Breast epithelium (tissue), 4 donors: ENCODE data around the gene ARID1B. TPM values are rescaled to one million over a fixed set of nuclear protein-coding genes. Genes with fewer than 3 reads are reported as not detected.
"Not testable (repeated sequence)": the region's sequence is repeated elsewhere in the genome, so short reads cannot be mapped to it uniquely, and the experiment has no call there.

Experiments
- DNase-seq, 2 donors: peaks; one replicate each; pipeline ENCODE4 v3.0.0-alpha.2; 2019; ENCODE audit warnings: low spot score in 2 of 2
- H3K27ac ChIP-seq, 2 donors: fragments of 200-600 bp; sonication (generic) in 1 of 2; one replicate each; pipeline ENCODE4 v1.5.1; 2016 to 2019; ENCODE audit warnings: mild to moderate bottlenecking in 1 of 2
- H3K27me3 ChIP-seq, 2 donors: fragments of 200-600 bp; sonication (generic) in 1 of 2; one replicate each; pipeline versions ENCODE4 v1.5.1 to v1.6.0; 2017 to 2019; ENCODE audit warnings: control low read depth in 1 of 2, mild to moderate bottlenecking in 1 of 2
- H3K36me3 ChIP-seq: fragments of 200-600 bp; one replicate; pipeline ENCODE4 v1.5.1; 2019
- H3K4me1 ChIP-seq, 2 donors: fragments of 200-600 bp; sonication (generic); one replicate each; pipeline ENCODE4 v1.5.1; 2016 to 2019; ENCODE audit warnings: control low read depth in 1 of 2
- H3K4me3 ChIP-seq, 3 donors: fragments of 200-600 bp; sonication (generic); 1 replicate in 2 of 3; 2 replicates in 1 of 3; pipeline ENCODE4 v1.5.1; 2016 to 2019; ENCODE audit warnings: mild to moderate bottlenecking in 3 of 3, moderate library complexity in 2 of 3
- H3K9me3 ChIP-seq, 2 donors: fragments of 200-600 bp; sonication (generic) in 1 of 2; one replicate each; pipeline ENCODE4 v1.5.1; 2016 to 2019; ENCODE audit warnings: control low read depth in 1 of 2
- CTCF ChIP-seq, 3 donors: fragments of 450-650 bp; IDR thresholded peaks; one replicate each; pipeline ENCODE4 v1.5.1; 2016 to 2017; ENCODE audit warnings: antibody characterized with exemption in 3 of 3, mild to moderate bottlenecking in 3 of 3, moderate library complexity in 3 of 3
- POLR2A ChIP-seq: fragments of 450-650 bp; IDR thresholded peaks from one replicate; pipeline ENCODE4 v1.6.1; 2016; ENCODE audit warnings: antibody characterized with exemption, mild to moderate bottlenecking, moderate library complexity
- POLR2AphosphoS5 ChIP-seq, 3 donors: sonication (generic); formaldehyde crosslinking; IDR thresholded peaks; one replicate each; pipeline ENCODE4 v1.6.1; 2017; ENCODE audit warnings: antibody characterized with exemption in 3 of 3
- intact Hi-C: fragments of 100-400 bp; cut with DNase I; formaldehyde crosslinking; loops from one replicate; pipeline ENCODE4 v1.15.1; 2023; ENCODE audit warnings: low total_unique reads
- total RNA-seq, 3 donors: library from RNA; depleted of rRNA; stranded (reverse); fragments of >200 nt; gene quantifications; one replicate each; pipeline ENCODE4 v1.1.0, GENCODE V29; 2016

The ARID1B gene
- total RNA-seq, 3 donors from 2014 or later = 99.9 to 205 (median 131) TPM

- Histone ChIP-seq H3K9me3 (no peaks in the 10 kb centered on the region), H3K27ac (no peak overlapping the region), H3K4me3 (no peak overlapping the region), H3K36me3 (no peaks in the 10 kb centered on the region), H3K4me1 (no peaks in the 10 kb centered on the region), H3K27me3 (no peaks in the 10 kb centered on the region)
- DNase-seq = no peak
- intact Hi-C loops = no loop called here
- TF ChIP-seq POLR2A (no peak), CTCF (IDR thresholded peaks at IDR 0.05) (no peak), POLR2AphosphoS5 (IDR thresholded peaks at IDR 0.05) (no peak)
Observed at GRCh38 chr6:156982168-156982567, 205.0 kb downstream of the ARID1B start.

GRCh38 chr6:156982864-156983263 lies 205.7 kb downstream of the ARID1B start:
- intact Hi-C loops, DNase-seq, H3K27me3 ChIP-seq, H3K4me1 ChIP-seq, H3K9me3 ChIP-seq, H3K27ac ChIP-seq, H3K36me3 ChIP-seq, H3K4me3 ChIP-seq: not testable (repeated sequence)

- H3K27me3 ChIP-seq = no peaks in the 10 kb centered on the region
- H3K4me1 ChIP-seq = no peaks in the 10 kb centered on the region
- no peak for DNase-seq
- no peaks in the 10 kb centered on the region for H3K9me3 ChIP-seq
- no peak overlapping the region for H3K27ac ChIP-seq
- TF ChIP-seq CTCF (IDR thresholded peaks at IDR 0.05) = no peak
- no peak for TF ChIP-seq POLR2A
- TF ChIP-seq POLR2AphosphoS5 (IDR thresholded peaks at IDR 0.05) = no peak
- no peaks in the 10 kb centered on the region for H3K36me3 ChIP-seq
- H3K4me3 ChIP-seq = no peak overlapping the region
- intact Hi-C loops = no loop called here
Observed at GRCh38 chr6:156984178-156984738, 207.1 kb downstream of the ARID1B start.

GRCh38 chr6:156985309-156985708 lies 208.1 kb downstream of the ARID1B start:
- H3K9me3 ChIP-seq = no peaks in the 10 kb centered on the region
- no peaks in the 10 kb centered on the region for H3K27me3 ChIP-seq
- H3K27ac ChIP-seq = no peak overlapping the region
- no peak for DNase-seq
- no peak for TF ChIP-seq POLR2A
- TF ChIP-seq POLR2AphosphoS5 (IDR thresholded peaks at IDR 0.05) = no peak
- no peak for TF ChIP-seq CTCF (IDR thresholded peaks at IDR 0.05)
- H3K4me3 ChIP-seq = no peak overlapping the region
- H3K4me1 ChIP-seq = no peaks in the 10 kb centered on the region
- intact Hi-C loops = no loop called here
- no peaks in the 10 kb centered on the region for H3K36me3 ChIP-seq

- H3K4me1 ChIP-seq = no peaks in the 10 kb centered on the region
- intact Hi-C loops = no loop called here
- TF ChIP-seq CTCF (IDR thresholded peaks at IDR 0.05) = no peak
- TF ChIP-seq POLR2A = no peak
- no peak for TF ChIP-seq POLR2AphosphoS5 (IDR thresholded peaks at IDR 0.05)
- DNase-seq = no peak
- H3K36me3 ChIP-seq = no peaks in the 10 kb centered on the region
- no peak overlapping the region for H3K4me3 ChIP-seq
- no peaks in the 10 kb centered on the region for H3K27me3 ChIP-seq
- H3K27ac ChIP-seq = no peak overlapping the region
- no peaks in the 10 kb centered on the region for H3K9me3 ChIP-seq
Observed at GRCh38 chr6:156988276-156989158, 211.3 kb downstream of the ARID1B start.
